ENCODE results near the gene DUS1L. TPM values are rescaled to one million over a fixed set of nuclear protein-coding genes. Genes with fewer than 3 reads are reported as not detected.
A peak's percentile ranks its signal among the peaks of the same experiment; 100 is the strongest.

Gene DUS1L
- polyA plus RNA-seq, 1 of the 3 experiments (the other 2 are of a cell fraction), result 163 TPM

- TF ChIP-seq TAF1 (IDR thresholded peaks at IDR 0.05; ENCODE audit: borderline replicate concordance, low read depth, low read length), result no peak
- TF ChIP-seq FOXM1 (IDR thresholded peaks at IDR 0.05; ENCODE audit: low read depth), result no peak
- peak; percentile 22 for TF ChIP-seq POLR2AphosphoS5 (IDR thresholded peaks at IDR 0.05; ENCODE audit: low read depth, low read length)
- H3K36me3 ChIP-seq (replicated peaks in 1 of 2; ENCODE audit: control insufficient read depth in 1 of 2, insufficient read depth in 2 of 2, low read length in 1 of 2), result peaks cover 39 to 98% of the 10 kb centered on the region in 2 experiments
- H2AFZ ChIP-seq (ENCODE audit: low read depth), result no peak overlapping the region
- H3K4me2 ChIP-seq, result no peak overlapping the region
- H3K9ac ChIP-seq, result no peak overlapping the region
- 96% methylated on average over 10 of the region's 10 CpGs for WGBS (ENCODE audit: low lambda C conversion rate)
- no peaks in the 10 kb centered on the region for H3K9me3 ChIP-seq
- H3K27ac ChIP-seq (ENCODE audit: low read depth in 2 of 2, low read length in 1 of 2), result peak overlapping the region in 1 of 2 experiments; percentile 48; a peak in 1 of 4 replicates
- H3F3A ChIP-seq (replicated peaks; ENCODE audit: insufficient read depth), result peaks cover 33% of the 10 kb centered on the region
- no peaks in the 10 kb centered on the region for H3K27me3 ChIP-seq (ENCODE audit: insufficient read depth)
- no peak overlapping the region for H3K4me3 ChIP-seq (ENCODE audit: low read depth in 2 of 2, low read length in 1 of 2)
- ChIA-PET POLR2A (interaction anchor here (0.6 to 1.3 kb wide), 8 partner anchors 18 to 212 kb away, joined by 3 to 4 read pairs (median 3); partner anchors contain the start of genes DCXR and RAC3), CTCF (interaction anchor here (1.2 to 8.0 kb wide), 7 partner anchors 21 to 99 kb away, joined by 4 to 47 read pairs (median 7); partner anchors contain the start of genes DCXR and RAC3)
- H4K20me1 ChIP-seq (ENCODE audit: insufficient read depth), result no peaks in the 10 kb centered on the region
- H3K4me1 ChIP-seq (ENCODE audit: control insufficient read depth in 1 of 2, insufficient read depth in 2 of 2, low read depth in 1 of 2, low read length in 1 of 2), result peaks cover 0 to 8% of the 10 kb centered on the region in 2 experiments; a peak in 1 of 4 replicates
- no peak for DNase-seq
- no peaks in the 10 kb centered on the region for H3K9me2 ChIP-seq
- peaks cover 17% of the 10 kb centered on the region; the same call in 1 of the 2 replicates for H3K79me2 ChIP-seq (ENCODE audit: insufficient read depth)
Measured at GRCh38 chr17:82058855-82059249, 6.8 kb downstream of the DUS1L start.

- peaks cover 0 to 10% of the 10 kb centered on the region in 2 experiments; a peak in 2 of 4 replicates for H3K4me1 ChIP-seq (ENCODE audit: control insufficient read depth in 1 of 2, insufficient read depth in 2 of 2, low read depth in 1 of 2, low read length in 1 of 2)
- CTCF ChIA-PET, result interaction anchor here (1.0 to 2.8 kb wide), 5 partner anchors 21 to 98 kb away, joined by 3 to 10 read pairs (median 6); partner anchors contain the start of gene DCXR
- H3F3A ChIP-seq (replicated peaks; ENCODE audit: insufficient read depth), result peaks cover 33% of the 10 kb centered on the region
- no peak for TF ChIP-seq TEAD4 (IDR thresholded peaks at IDR 0.05; ENCODE audit: borderline replicate concordance, insufficient read depth)
- H3K79me2 ChIP-seq (ENCODE audit: insufficient read depth), result peaks cover 20% of the 10 kb centered on the region; the same call in 1 of the 2 replicates
- no peak overlapping the region for H3K4me3 ChIP-seq (ENCODE audit: low read depth in 2 of 2, low read length in 1 of 2)
- peaks cover 40 to 98% of the 10 kb centered on the region in 2 experiments for H3K36me3 ChIP-seq (replicated peaks in 1 of 2; ENCODE audit: control insufficient read depth in 1 of 2, insufficient read depth in 2 of 2, low read length in 1 of 2)
- H3K9me3 ChIP-seq, result no peaks in the 10 kb centered on the region
- H3K9me2 ChIP-seq, result no peaks in the 10 kb centered on the region
- DNase-seq, result no peak
- POLR2A ChIA-PET, result interaction anchor here (0.6 to 1.3 kb wide), 7 partner anchors 18 to 212 kb away, joined by 3 to 4 read pairs (median 3); partner anchors contain the start of genes DCXR and RAC3
- no peak overlapping the region for H3K9ac ChIP-seq
- H3K4me2 ChIP-seq, result no peak overlapping the region
- H4K20me1 ChIP-seq (ENCODE audit: insufficient read depth), result peaks cover 2% of the 10 kb centered on the region; the same call in 1 of the 2 replicates
- 80% methylated on average over 14 of the region's 17 CpGs for WGBS (ENCODE audit: low lambda C conversion rate)
- peak overlapping the region in 1 of 2 experiments; percentile 48; a peak in 1 of 4 replicates for H3K27ac ChIP-seq (ENCODE audit: low read depth in 2 of 2, low read length in 1 of 2)
- H3K27me3 ChIP-seq (ENCODE audit: insufficient read depth), result no peaks in the 10 kb centered on the region
- H2AFZ ChIP-seq (ENCODE audit: low read depth), result no peak overlapping the region
Measured at GRCh38 chr17:82058230-82058854, 7.3 kb downstream of the DUS1L start.

DNA sequence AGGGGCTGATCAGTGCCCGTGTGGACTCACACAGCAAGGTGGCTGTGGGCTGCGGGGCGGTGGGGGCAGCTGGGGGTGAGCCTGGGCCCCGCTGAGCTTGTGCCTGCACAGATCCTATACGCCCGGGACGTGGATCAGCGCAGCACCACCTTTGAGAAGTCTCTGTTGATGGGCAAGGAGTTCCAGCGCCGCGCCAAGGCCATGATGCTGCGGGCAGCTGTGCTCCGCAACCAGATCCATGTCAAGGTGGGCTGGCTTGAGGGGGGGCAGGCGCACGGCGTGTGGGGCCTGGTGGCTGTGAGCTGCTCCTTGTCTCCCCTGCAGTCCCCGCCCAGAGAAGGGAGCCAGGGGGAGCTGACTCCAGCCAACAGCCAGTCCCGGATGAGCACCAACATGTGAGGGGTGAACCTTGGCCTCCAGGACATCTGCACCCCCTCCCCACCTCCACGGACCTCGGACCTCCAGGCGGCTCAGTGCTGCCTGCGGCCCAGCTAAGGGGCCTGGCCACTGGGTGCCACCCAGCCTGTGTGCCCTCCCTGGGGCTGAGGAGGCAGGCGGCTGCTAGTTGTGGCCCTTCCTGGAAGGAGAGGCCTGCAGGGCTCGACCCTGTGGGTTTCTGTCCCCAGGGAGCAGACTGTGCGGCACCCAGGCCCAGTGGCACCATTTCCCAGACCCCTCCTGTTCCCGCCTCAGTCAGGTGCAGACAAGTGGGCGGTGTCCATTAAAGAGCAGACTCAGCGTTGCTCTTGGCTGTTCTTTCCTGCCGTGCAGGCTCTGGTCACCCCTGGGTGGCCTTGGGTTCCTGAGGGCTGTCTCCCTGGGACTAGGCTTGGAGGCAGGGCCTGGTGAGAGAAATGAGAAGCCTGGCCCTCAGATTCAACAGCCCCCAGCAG is 8.6 kb downstream of the DUS1L start:
- POLR2A ChIA-PET, result interaction anchor here (0.8 to 1.4 kb wide), 3 partner anchors 19 to 42 kb away, joined by 3 to 9 read pairs (median 5); partner anchors contain the start of genes DCXR, FASN and RAC3
- DNase-seq, result no peak
- CTCF ChIA-PET, result interaction anchor here (0.7 to 2.5 kb wide), 5 partner anchors 9 to 45 kb away, joined by 3 to 10 read pairs (median 3); partner anchors contain the start of genes CENPX, DCXR and DUS1L
- Histone ChIP-seq H3K9me3 (no peaks in the 10 kb centered on the region), H3K27ac (ENCODE audit: low read depth in 2 of 2, low read length in 1 of 2) (no peak overlapping the region), H2AFZ (ENCODE audit: low read depth) (no peak overlapping the region), H3K4me1 (ENCODE audit: control insufficient read depth in 1 of 2, insufficient read depth in 2 of 2, low read depth in 1 of 2, low read length in 1 of 2) (peaks cover 0 to 19% of the 10 kb centered on the region in 2 experiments; a peak in 2 of 4 replicates), H3K9me2 (no peaks in the 10 kb centered on the region), H3K27me3 (ENCODE audit: insufficient read depth) (no peaks in the 10 kb centered on the region), H4K20me1 (ENCODE audit: insufficient read depth) (peaks cover 14% of the 10 kb centered on the region; the same call in 1 of the 2 replicates), H3F3A (replicated peaks; ENCODE audit: insufficient read depth) (peaks cover 33% of the 10 kb centered on the region), H3K79me2 (ENCODE audit: insufficient read depth) (peaks cover 34% of the 10 kb centered on the region), H3K36me3 (replicated peaks in 1 of 2; ENCODE audit: control insufficient read depth in 1 of 2, insufficient read depth in 2 of 2, low read length in 1 of 2) (peaks cover 31 to 88% of the 10 kb centered on the region in 2 experiments), H3K9ac (no peak overlapping the region), H3K4me3 (ENCODE audit: low read depth in 2 of 2, low read length in 1 of 2) (no peak overlapping the region), H3K4me2 (no peak overlapping the region)
- WGBS (ENCODE audit: low lambda C conversion rate), result 92% methylated on average over 22 of the region's 29 CpGs
- TF ChIP-seq RFX5 (IDR thresholded peaks at IDR 0.05; ENCODE audit: low read length) (no peak), FOXJ3 (CRISPR knock-in tag; IDR thresholded peaks at IDR 0.05) (no peak)
